ENCODE results near the gene MLLT3. TPM values are rescaled to one million over a fixed set of nuclear protein-coding genes. Genes with fewer than 3 reads are reported as not detected.
A peak's percentile ranks its signal among the peaks of the same experiment; 100 is the strongest.

Gene MLLT3
- total RNA-seq, 2 donors from 2014 or later, result 8.1 to 9.6 TPM

DNA sequence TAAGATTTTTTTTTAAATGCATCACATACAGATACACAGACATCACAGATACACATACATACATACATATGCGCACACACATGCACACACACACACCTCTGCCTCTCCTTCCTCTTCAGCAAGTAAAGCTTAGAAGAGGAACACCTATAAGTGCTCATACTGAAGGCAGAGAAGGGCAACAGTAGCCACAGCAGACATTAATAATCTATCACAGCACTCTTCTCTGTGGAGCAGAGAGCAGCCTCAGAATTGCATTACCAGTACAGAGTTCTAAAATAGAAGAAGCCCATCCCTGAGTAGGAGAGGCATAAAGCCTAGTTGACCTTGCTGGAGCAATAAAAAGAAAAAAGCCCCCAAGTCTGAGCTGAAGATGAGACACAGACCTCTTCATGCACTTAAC is 110.6 kb downstream of the MLLT3 start:
- Histone ChIP-seq H3K4me3 (peak overlapping the region; percentile 4), H3K9me3 (no peaks in the 10 kb centered on the region), H3K27ac (peak overlapping the region in 1 of 2 donors; percentile 3), H3K36me3 (no peaks in the 10 kb centered on the region), H3K27me3 (replicated peaks; ENCODE audit: insufficient read depth) (no peaks in the 10 kb centered on the region), H3K4me1 (ENCODE audit: control insufficient read depth in 1 of 2, low read depth in 2 of 2) (peaks cover 7 to 17% of the 10 kb centered on the region in 2 donors)
- no peak for TF ChIP-seq CTCF (IDR thresholded peaks at IDR 0.05)
- DNase-seq (ENCODE audit: low spot score) (no peak), ATAC-seq (ENCODE audit: insufficient number of reproducible peaks, low FRiP score, low read depth) (no peak)

DNA sequence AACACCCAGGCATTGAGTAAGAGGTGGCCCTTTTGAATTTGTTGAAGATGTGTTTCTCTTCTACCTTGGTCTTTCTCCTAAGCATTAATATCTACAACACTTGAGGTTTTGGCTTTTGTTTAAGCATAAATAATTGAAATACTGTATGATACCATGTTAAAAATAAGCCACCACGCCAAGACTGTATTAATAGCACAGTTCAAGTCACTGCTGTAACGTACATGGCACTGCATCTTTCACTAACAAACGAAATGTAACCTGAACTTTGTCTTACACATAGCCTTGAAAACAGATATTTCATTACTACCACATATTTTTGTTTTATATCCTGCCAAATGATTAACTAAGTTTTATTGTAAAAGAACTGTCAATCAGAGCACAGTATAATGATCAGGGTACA is 112.8 kb downstream of the MLLT3 start:
- H3K27ac ChIP-seq, result no peak overlapping the region
- H3K4me1 ChIP-seq (ENCODE audit: control insufficient read depth in 1 of 2, low read depth in 2 of 2), result peaks cover 7 to 27% of the 10 kb centered on the region in 2 donors

DNA sequence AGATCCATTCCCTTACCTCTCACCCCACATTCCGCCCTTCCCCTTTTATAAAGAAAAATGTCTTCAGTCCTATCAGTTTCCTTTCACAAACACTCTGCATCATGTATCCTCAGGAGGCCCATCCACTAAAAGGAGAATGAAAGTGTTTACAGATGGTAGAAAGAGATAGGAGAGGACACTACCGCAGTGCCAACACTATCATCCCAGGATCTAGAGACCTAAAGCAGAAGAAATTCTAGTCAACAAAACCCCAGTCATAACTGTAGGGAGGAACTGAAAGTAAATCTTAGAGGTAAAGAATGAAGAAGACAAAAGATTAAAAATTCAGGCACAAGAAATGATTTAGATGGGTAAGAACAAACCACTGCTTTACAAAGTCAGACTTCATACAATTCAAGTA is 114.1 kb downstream of the MLLT3 start:
- Histone ChIP-seq H3K4me1 (ENCODE audit: control insufficient read depth in 1 of 2, low read depth in 2 of 2) (peaks cover 7 to 27% of the 10 kb centered on the region in 2 donors), H3K9me3 (no peaks in the 10 kb centered on the region), H3K27me3 (replicated peaks; ENCODE audit: insufficient read depth) (no peaks in the 10 kb centered on the region), H3K4me3 (no peak overlapping the region), H3K36me3 (no peaks in the 10 kb centered on the region), H3K27ac (no peak overlapping the region)
- no peak for TF ChIP-seq CTCF (IDR thresholded peaks at IDR 0.05)
- ATAC-seq (ENCODE audit: insufficient number of reproducible peaks, low FRiP score, low read depth) (no peak), DNase-seq (ENCODE audit: low spot score) (no peak)

More for the DNA sequence above, 112.8 kb downstream of the MLLT3 start:
- no peaks in the 10 kb centered on the region for H3K9me3 ChIP-seq
- no peak for TF ChIP-seq CTCF (IDR thresholded peaks at IDR 0.05)
- no peak for DNase-seq (ENCODE audit: low spot score)
- ATAC-seq (ENCODE audit: insufficient number of reproducible peaks, low FRiP score, low read depth), result no peak
- no peak overlapping the region for H3K4me3 ChIP-seq
- H3K36me3 ChIP-seq, result no peaks in the 10 kb centered on the region
- no peaks in the 10 kb centered on the region for H3K27me3 ChIP-seq (replicated peaks; ENCODE audit: insufficient read depth)

DNA sequence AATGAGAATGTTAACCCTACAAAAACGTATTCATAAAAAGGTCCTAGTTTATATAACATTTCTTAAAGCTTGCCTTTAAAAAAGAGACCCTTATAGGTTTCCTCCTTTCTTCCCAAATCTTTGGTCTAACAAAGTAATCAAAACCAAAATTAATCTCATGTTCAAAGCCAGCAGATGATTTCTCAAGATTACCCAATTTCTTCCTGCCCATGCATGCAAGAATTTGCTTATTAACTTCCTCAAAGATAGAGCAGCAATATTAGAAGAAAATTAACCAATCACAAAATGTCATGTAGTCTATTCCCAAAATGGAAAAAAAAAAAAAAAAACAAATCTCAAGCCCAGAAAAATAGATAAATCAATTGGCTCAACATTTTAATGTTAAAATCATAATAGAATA is 114.9 kb downstream of the MLLT3 start:
- no peak for TF ChIP-seq CTCF (IDR thresholded peaks at IDR 0.05)
- Histone ChIP-seq H3K4me1 (ENCODE audit: control insufficient read depth in 1 of 2, low read depth in 2 of 2) (peaks cover 7 to 21% of the 10 kb centered on the region in 2 donors), H3K36me3 (no peaks in the 10 kb centered on the region), H3K27ac (no peak overlapping the region), H3K4me3 (no peak overlapping the region), H3K9me3 (no peaks in the 10 kb centered on the region), H3K27me3 (replicated peaks; ENCODE audit: insufficient read depth) (no peaks in the 10 kb centered on the region)
- no peak for ATAC-seq (ENCODE audit: insufficient number of reproducible peaks, low FRiP score, low read depth)
- DNase-seq (ENCODE audit: low spot score), result no peak

- Histone ChIP-seq H3K4me1 (ENCODE audit: control insufficient read depth in 1 of 2, low read depth in 2 of 2) (peaks cover 0 to 10% of the 10 kb centered on the region in 2 donors), H3K9me3 (no peaks in the 10 kb centered on the region), H3K36me3 (no peaks in the 10 kb centered on the region), H3K27ac (no peak overlapping the region), H3K27me3 (replicated peaks; ENCODE audit: insufficient read depth) (no peaks in the 10 kb centered on the region), H3K4me3 (no peak overlapping the region)
- DNase-seq (ENCODE audit: low spot score) (no peak), ATAC-seq (ENCODE audit: insufficient number of reproducible peaks, low FRiP score, low read depth) (no peak)
- no peak for TF ChIP-seq CTCF (IDR thresholded peaks at IDR 0.05)
Observed at GRCh38 chr9:20506099-20506900, 116.0 kb downstream of the MLLT3 start.
